HepG2 (cell line): ENCODE measurements around the gene SPIRE1. TPM values are rescaled to one million over a fixed set of nuclear protein-coding genes. Genes with fewer than 3 reads are reported as not detected.

Experiments
- ELF4 ChIP-seq: sonication (generic); formaldehyde crosslinking; IDR thresholded peaks from 2 replicates; pipeline ENCODE4 v1.5.0; 2020; ENCODE audit warnings: missing genetic modification reagents, mild to moderate bottlenecking, moderate library complexity, borderline replicate concordance
- IRF2 ChIP-seq: IDR thresholded peaks from 2 replicates; pipeline ENCODE4 v1.6.1; 2018; ENCODE audit warnings: missing genetic modification reagents, missing compliant biosample characterization
- MIXL1 ChIP-seq: IDR thresholded peaks from 2 replicates; pipeline ENCODE4 v1.6.1; 2016
- MYC ChIP-seq: sonication (generic); formaldehyde crosslinking; IDR thresholded peaks from 2 replicates; pipeline ENCODE4 v1.9.0; 2021; ENCODE audit warnings: missing genetic modification reagents, borderline replicate concordance
- NFE2L2 ChIP-seq: fragments of 150-350 bp; IDR thresholded peaks from 2 replicates; pipeline ENCODE4 v1.6.1; 2014; ENCODE audit warnings: low read length
- POLR2AphosphoS5 ChIP-seq: IDR thresholded peaks from 2 replicates; pipeline ENCODE4 v1.6.1; 2012; ENCODE audit warnings: low read depth, low read length
- SAFB2 ChIP-seq: sonication (generic); formaldehyde crosslinking; IDR thresholded peaks from 2 replicates; pipeline ENCODE4 v1.5.1; 2020; ENCODE audit warnings: missing genetic modification reagents, low read depth, mild to moderate bottlenecking, borderline replicate concordance
- SATB2 ChIP-seq: sonication (generic); formaldehyde crosslinking; IDR thresholded peaks from 2 replicates; pipeline ENCODE4 v1.5.0; 2020; ENCODE audit warnings: missing genetic modification reagents
- TBL1XR1 ChIP-seq: fragments of 150-350 bp; IDR thresholded peaks from 2 replicates; pipeline ENCODE4 v1.6.1; 2014; ENCODE audit warnings: borderline replicate concordance, low read length; ENCODE audit not compliant: partially characterized antibody
- YEATS4 ChIP-seq: sonication (generic); formaldehyde crosslinking; IDR thresholded peaks from 2 replicates; pipeline ENCODE4 v1.4.0; 2020; ENCODE audit warnings: missing genetic modification reagents, borderline replicate concordance
- ZNF546 ChIP-seq: sonication (generic); formaldehyde crosslinking; conservative IDR thresholded peaks from 2 replicates; pipeline ENCODE4 v1.8.1; 2023; ENCODE audit warnings: mild to moderate bottlenecking, missing genetic modification reagents
- ZNF549 ChIP-seq: sonication (generic); formaldehyde crosslinking; IDR thresholded peaks from 2 replicates; pipeline ENCODE4 v1.5.0; 2020; ENCODE audit warnings: missing genetic modification reagents
- ZNF577 ChIP-seq: sonication (generic); formaldehyde crosslinking; IDR thresholded peaks from 2 replicates; pipeline ENCODE4 v1.4.0; 2020; ENCODE audit warnings: mild to moderate bottlenecking, low read depth, missing genetic modification reagents, borderline replicate concordance
- ZSCAN21 ChIP-seq: sonication (generic); formaldehyde crosslinking; IDR thresholded peaks from 2 replicates; pipeline ENCODE4 v1.8.0; 2022; ENCODE audit warnings: mild to moderate bottlenecking, missing genetic modification reagents, moderate library complexity, borderline replicate concordance
- polyA plus RNA-seq, 8 experiments: library from polyadenylated mRNA; depleted of rRNA in 3 of 8; stranded (reverse) in 7 of 8; unstranded in 1 of 8; fragments of >200 nt; fragmentation: Illumina TruSeq in 4 of 8; extraction: Trizol in 4 of 8; gene quantifications; 2 replicates each; pipeline versions ENCODE4 v1.2.1 to v1.2.3, GENCODE V29; 2011 to 2016; ENCODE audit warnings: low read depth in 4 of 8, missing spikeins in 1 of 8, mixed read lengths in 1 of 8; ENCODE audit not compliant: insufficient read depth in 1 of 8
- total RNA-seq, 5 experiments: library from RNA; depleted of rRNA; stranded (reverse); fragments of >200 nt; fragmentation: Illumina TruSeq; extraction: Trizol; gene quantifications; 2 replicates each; pipeline ENCODE4 v1.2.3, GENCODE V29; 2016; ENCODE audit warnings: low read depth in 1 of 5
- TF ChIP-seq, protein P1 (sequence below): sonication (generic); formaldehyde crosslinking; IDR thresholded peaks from 2 replicates; pipeline ENCODE4 v1.4.0; 2020; ENCODE audit warnings: mild to moderate bottlenecking, missing genetic modification reagents
- TF ChIP-seq, protein P2 (sequence below): sonication (generic); formaldehyde crosslinking; conservative IDR thresholded peaks from 2 replicates; pipeline ENCODE4 v1.8.0; 2022; ENCODE audit warnings: mild to moderate bottlenecking, moderate library complexity, missing genetic modification reagents
- TF ChIP-seq, protein P3 (sequence below): sonication (generic); formaldehyde crosslinking; IDR thresholded peaks from 2 replicates; pipeline ENCODE4 v1.4.0; 2020; ENCODE audit warnings: missing genetic modification reagents, mild to moderate bottlenecking, borderline replicate concordance
- TF ChIP-seq, protein P4 (sequence below): sonication (generic); formaldehyde crosslinking; IDR thresholded peaks from 2 replicates; pipeline ENCODE4 v1.4.0; 2020; ENCODE audit warnings: missing genetic modification reagents

Gene SPIRE1
- total and polyA plus RNA-seq, 2 of the 13 experiments (the other 11 are each of a cell fraction or from before 2014, with no cell fraction given), result 9.9 to 21.3 TPM

DNA sequence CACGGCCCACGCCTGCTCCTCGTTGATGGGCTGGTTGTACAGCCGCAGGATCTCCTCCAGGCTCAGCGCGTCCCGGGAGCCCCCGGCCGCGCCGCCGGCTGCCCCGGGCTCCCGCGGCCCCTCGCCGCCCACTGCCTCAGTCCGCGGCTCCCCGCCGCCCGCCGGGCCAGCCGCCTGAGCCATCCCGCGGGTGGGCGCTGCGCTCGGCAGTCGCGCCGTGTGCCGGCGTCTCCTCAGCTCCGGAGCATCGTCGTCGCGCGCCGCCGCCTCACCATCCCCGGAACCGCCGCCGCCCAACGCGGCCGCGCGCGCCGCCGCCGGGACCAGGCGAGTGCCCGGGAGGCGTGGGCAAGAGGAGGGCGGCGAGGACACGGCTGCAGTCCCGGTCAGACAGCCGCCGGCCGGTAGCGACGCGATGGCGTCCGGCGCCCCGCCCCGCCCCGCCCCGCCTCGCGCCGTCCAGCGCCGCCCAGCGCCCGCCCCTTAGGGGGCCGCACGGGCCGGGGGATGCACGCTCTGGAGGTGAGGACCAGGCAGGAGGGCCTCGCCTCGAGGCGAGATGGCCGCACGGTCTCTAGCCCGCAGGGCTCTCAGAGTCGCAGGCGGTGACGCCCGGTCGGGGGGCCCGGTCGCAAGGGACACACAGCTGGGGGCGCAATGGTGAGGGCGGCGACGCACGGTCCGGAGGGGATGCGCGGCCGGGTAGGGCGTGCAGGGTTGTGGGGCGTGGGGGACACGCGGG is at the start of gene SPIRE1 (continued):
- TF ChIP-seq, protein P1, sequence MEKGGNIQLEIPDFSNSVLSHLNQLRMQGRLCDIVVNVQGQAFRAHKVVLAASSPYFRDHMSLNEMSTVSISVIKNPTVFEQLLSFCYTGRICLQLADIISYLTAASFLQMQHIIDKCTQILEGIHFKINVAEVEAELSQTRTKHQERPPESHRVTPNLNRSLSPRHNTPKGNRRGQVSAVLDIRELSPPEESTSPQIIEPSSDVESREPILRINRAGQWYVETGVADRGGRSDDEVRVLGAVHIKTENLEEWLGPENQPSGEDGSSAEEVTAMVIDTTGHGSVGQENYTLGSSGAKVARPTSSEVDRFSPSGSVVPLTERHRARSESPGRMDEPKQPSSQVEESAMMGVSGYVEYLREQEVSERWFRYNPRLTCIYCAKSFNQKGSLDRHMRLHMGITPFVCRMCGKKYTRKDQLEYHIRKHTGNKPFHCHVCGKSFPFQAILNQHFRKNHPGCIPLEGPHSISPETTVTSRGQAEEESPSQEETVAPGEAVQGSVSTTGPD, result no peak
- TF ChIP-seq MIXL1 (no peak), IRF2 (CRISPR knock-in tag) (no peak; the same call in 1 of the 2 replicates), MYC (peak; percentile 13; the same call in 1 of the 2 replicates), ELF4 (CRISPR knock-in tag) (no peak), NFE2L2 (no peak), SATB2 (no peak), TBL1XR1 (no peak), POLR2AphosphoS5 (no peak), ZNF546 (0 out of 2 replicates have a peak, but pooled peaks have one; percentile 6), ZSCAN21 (peak; percentile 60; the same call in 1 of the 2 replicates), ZNF577 (CRISPR knock-in tag) (no peak), SAFB2 (peak; percentile 65; the same call in 1 of the 2 replicates), ZNF549 (no peak), YEATS4 (peak; percentile 8; the same call in 1 of the 2 replicates)
- TF ChIP-seq, protein P2, sequence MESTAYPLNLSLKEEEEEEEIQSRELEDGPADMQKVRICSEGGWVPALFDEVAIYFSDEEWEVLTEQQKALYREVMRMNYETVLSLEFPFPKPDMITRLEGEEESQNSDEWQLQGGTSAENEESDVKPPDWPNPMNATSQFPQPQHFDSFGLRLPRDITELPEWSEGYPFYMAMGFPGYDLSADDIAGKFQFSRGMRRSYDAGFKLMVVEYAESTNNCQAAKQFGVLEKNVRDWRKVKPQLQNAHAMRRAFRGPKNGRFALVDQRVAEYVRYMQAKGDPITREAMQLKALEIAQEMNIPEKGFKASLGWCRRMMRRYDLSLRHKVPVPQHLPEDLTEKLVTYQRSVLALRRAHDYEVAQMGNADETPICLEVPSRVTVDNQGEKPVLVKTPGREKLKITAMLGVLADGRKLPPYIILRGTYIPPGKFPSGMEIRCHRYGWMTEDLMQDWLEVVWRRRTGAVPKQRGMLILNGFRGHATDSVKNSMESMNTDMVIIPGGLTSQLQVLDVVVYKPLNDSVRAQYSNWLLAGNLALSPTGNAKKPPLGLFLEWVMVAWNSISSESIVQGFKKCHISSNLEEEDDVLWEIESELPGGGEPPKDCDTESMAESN (CRISPR knock-in tag), result 0 out of 2 replicates have a peak, but pooled peaks have one; percentile 28
- TF ChIP-seq, protein P3, sequence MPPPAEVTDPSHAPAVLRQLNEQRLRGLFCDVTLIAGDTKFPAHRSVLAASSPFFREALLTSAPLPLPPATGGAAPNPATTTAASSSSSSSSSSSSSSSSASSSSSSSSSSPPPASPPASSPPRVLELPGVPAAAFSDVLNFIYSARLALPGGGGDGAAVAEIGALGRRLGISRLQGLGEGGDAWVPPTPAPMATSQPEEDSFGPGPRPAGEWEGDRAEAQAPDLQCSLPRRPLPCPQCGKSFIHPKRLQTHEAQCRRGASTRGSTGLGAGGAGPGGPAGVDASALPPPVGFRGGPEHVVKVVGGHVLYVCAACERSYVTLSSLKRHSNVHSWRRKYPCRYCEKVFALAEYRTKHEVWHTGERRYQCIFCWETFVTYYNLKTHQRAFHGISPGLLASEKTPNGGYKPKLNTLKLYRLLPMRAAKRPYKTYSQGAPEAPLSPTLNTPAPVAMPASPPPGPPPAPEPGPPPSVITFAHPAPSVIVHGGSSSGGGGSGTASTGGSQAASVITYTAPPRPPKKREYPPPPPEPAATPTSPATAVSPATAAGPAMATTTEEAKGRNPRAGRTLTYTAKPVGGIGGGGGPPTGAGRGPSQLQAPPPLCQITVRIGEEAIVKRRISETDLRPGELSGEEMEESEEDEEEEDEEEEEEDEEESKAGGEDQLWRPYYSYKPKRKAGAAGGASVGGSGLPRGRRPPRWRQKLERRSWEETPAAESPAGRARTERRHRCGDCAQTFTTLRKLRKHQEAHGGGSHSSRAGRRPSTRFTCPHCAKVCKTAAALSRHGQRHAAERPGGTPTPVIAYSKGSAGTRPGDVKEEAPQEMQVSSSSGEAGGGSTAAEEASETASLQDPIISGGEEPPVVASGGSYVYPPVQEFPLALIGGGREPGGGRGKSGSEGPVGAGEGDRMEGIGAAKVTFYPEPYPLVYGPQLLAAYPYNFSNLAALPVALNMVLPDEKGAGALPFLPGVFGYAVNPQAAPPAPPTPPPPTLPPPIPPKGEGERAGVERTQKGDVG, result no peak
- TF ChIP-seq, protein P4, sequence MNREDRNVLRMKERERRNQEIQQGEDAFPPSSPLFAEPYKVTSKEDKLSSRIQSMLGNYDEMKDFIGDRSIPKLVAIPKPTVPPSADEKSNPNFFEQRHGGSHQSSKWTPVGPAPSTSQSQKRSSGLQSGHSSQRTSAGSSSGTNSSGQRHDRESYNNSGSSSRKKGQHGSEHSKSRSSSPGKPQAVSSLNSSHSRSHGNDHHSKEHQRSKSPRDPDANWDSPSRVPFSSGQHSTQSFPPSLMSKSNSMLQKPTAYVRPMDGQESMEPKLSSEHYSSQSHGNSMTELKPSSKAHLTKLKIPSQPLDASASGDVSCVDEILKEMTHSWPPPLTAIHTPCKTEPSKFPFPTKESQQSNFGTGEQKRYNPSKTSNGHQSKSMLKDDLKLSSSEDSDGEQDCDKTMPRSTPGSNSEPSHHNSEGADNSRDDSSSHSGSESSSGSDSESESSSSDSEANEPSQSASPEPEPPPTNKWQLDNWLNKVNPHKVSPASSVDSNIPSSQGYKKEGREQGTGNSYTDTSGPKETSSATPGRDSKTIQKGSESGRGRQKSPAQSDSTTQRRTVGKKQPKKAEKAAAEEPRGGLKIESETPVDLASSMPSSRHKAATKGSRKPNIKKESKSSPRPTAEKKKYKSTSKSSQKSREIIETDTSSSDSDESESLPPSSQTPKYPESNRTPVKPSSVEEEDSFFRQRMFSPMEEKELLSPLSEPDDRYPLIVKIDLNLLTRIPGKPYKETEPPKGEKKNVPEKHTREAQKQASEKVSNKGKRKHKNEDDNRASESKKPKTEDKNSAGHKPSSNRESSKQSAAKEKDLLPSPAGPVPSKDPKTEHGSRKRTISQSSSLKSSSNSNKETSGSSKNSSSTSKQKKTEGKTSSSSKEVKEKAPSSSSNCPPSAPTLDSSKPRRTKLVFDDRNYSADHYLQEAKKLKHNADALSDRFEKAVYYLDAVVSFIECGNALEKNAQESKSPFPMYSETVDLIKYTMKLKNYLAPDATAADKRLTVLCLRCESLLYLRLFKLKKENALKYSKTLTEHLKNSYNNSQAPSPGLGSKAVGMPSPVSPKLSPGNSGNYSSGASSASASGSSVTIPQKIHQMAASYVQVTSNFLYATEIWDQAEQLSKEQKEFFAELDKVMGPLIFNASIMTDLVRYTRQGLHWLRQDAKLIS (CRISPR knock-in tag), result no peak
